GM19099 (cell line): ENCODE data around the gene EPHX1.

Experiments used
- POLR2A ChIP-seq: IDR thresholded peaks from 3 replicates; pipeline ENCODE4 v1.6.1; 2011; ENCODE audit warnings: low read depth; ENCODE audit not compliant: insufficient read length; ENCODE audit errors: extremely low read depth

EPHX1 gene

DNA sequence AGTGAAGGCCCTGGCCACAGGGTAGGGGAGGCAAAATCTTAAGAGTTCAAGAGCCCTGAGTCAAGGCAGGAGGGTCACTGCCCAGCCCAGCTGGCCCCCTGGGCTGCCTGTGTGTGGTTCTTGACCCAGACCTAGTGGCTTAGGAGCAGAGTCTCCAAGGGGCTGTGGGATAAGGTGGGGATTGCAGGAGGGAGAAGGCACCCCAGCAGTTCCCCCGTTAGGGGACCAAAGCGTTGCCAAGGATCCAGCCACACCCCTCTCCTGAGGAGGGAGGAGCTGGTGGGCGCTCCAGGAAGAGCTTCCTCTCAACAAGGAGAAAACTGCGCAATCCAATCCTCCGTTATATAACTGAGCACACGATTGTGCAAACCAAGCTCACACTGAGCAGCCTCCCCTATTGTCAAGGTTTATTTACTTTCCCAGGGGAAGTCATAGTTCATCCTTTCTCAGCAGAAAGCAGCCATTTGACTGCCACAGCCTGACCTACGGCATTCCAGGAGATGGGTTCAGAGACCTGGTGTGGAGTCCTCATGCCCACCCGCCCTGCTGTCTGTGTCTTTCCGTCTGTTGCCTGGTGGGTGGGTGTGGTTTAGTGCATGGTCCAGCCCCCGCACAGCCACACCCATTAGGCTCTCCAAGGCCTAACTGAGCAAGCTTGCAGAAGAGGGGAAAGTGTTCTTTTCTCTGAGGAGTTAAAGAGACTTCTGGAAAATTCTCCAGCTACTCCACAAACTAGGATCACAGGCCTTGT is 3.5 kb downstream of the EPHX1 start:
- no peak for TF ChIP-seq POLR2A

DNA sequence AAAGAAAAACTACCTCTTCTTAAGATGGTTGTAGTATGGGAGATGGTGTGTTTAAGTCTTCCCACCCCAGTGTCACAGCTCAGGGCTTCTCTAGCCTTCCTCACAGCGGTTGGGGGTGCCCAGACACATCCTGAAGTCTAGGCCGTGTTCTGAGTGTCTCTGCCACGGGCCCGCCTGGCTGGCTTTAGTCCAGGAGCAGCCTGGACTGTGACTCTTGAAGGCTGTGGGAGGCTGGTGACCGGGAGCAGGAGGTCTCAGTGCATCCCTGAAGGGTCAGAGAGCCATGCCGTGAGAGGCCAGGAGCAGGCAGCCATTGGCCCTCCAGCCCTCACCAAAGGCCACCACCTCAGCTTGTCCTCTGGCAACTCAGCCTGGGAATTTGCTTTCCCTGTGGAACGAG is 4.5 kb downstream of the EPHX1 start:
- no peak for TF ChIP-seq POLR2A

DNA sequence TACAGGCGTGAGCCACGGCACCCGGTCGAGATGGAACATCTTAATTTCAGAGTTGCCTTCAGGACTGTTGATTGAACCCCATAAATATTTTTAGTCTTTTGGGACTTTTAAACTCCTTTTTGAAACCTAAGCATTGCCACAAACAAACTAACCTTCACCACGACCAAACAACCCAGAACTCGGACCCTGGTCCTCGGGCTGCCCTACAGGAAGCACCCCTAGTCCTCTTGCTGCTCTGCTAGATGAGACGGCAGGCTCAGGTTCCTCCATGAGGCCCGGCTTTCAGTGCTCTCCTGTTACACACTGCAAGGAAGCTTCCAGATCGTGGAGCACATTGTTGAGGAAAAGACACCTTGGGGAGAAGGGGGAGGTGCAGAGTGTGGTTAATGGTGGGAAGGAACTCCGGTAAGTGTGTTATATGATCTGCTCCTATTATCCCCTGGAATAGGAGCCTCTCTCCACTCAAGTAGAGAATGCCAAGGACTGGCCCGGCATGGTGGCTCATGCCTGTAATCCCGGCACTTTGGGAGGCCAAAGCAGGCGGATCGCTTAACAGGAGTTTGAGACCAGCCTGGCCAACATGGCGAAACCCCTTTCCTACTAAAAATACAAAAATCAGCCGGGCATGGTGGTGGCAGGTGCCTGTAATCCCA is 5.7 kb downstream of the EPHX1 start:
- TF ChIP-seq POLR2A, result no peak

DNA sequence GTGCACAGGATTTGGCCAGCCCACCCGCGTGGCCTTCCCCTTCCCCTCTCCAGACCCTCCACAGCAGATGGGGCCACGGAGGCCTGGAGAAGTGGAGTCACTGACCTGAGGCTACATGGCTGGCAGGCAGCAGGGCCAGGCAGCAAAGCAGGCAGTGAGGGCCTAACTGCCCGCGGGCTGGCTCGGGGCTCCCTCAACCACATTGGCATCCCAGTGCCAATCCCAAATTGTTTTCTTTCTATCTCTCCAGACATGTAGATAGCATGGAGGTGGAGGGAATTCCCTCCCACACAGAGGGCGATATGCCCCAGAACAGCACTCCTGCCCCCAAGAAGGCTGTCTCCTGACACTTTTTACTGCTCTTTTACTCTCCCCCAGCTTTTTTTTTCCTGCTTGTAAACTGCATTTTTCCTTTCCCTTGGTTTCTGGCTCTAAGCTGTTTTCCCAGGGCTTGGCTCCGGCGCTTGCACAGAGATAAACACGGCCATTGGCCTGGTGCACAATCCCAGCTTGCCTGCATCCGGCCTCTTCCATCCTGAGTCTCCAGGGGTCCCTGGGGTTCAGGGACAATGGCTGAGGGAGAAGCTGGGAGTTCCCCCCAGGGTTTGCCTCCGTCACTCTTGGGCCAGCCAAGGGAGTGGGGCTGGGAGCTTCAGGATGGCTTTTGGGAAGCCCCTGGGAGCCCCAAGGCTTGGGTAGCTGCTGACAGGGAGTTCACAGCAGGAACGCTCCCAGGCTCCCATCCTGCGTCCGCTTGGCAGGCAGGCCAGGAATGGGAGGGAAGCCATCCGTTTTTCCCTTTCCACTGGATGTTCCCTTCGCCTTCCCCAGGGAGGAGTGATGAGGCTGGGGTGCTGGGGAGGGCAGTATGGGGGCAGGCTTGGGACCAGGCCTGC is 7.0 kb downstream of the EPHX1 start:
- TF ChIP-seq POLR2A, result no peak

DNA sequence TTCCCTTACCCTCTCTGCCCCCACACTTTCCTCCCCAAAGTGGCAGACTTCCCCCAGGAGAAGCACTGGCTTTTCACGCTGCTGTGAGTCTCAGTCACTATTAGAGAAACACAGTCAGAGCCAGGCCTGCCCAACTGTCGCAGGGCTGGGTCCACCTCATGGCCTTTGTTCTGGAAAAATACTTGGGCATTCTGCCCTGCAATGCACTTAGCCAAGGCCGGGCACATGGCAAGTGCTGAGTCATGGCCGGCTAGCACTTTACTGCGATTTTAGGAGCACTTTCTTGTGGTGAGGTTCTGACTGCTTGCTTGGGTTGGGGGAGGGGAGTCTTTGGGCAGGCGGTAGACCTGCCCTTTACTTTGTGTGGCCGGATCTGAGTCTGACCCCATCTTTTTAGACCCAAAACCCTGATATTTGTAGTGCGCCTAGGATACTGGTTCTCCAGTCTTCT is 7.7 kb downstream of the EPHX1 start:
- no peak for TF ChIP-seq POLR2A

DNA sequence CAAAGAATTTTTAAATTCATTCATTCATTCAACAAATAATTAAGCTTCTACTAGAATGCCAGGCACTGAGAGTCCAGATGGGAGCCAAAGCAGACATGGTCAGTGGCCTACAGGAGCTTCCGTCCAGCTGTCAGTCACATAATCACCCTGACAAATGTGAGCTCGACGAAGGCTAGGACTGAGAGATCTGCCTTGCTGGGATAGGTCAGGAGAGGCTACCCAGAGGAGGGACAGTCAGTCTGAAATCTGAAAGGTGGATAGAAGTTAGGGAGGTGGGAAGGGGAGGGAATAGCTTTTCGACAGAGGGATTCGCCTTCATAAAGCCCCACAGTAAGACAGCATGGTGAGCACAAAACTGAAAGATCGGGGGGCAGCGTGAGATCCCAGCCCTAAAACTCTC is 8.3 kb downstream of the EPHX1 start:
- no peak for TF ChIP-seq POLR2A

DNA sequence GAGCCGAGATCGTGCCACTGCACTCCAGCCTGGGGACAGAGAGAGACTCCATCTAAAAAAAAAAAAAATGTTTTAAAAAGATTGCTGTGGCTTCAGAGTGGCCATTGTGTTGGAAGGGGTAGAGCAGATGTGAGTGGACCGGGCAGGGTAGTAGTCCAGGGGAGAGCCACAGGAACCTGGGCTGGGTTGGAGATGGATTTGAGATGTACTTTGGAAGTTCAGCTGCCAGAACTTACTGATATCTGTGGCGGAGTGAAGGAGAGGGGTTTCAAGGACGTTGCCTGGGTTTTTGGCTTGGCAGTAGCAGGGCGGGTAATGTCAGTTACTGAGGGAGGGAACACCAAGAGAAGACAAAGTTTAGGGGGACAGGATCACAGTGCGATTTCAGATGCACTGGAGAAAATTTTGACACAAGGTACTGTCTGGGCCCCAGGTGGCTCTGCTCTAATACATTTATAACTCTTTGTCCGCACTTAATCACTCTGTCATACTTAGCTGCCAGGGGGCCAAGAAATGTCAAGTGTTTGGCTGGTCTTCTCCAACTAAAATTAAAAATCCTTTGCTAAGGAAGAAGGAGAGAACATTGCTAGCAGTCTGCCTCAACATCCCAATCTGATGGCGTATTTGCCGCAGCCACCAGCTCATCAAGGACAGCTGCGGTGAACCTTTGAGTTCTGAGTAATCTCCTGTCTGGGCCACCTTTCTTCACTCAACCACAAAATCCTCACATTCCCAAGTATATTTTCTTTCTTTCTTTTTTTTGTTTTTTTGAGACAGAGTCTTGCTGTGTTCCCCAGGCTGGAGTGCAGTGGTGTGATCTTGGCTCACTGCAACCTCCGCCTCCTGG is 9.6 kb downstream of the EPHX1 start:
- TF ChIP-seq POLR2A, result no peak

DNA sequence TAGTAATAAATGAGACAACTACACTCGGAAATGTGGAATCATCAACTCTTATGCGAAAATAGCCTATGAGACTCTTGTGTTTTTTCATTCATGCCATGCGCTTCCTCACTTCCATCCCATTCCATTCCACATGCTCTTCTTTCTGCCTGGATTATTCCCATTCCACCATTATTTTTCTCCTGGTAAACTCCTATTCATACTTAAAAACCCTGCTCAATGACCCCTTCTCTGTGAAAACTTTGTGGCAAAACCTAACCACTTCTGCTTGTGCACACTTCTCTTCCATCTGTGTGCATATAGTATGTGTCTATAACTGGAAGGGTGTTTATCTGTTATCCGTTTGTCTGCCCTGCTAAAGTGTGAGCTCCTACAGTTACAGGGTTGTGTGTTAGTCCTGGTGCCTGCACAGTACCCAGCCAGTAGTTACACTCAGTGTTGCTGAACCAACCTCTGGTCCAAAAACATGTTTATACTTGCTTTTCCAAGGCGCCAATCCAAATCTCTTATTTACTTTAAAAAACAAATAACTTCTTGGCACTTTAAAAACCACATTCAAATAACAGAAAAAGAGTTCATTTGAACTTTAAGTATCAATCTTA is 10.7 kb downstream of the EPHX1 start:
- TF ChIP-seq POLR2A, result no peak

DNA sequence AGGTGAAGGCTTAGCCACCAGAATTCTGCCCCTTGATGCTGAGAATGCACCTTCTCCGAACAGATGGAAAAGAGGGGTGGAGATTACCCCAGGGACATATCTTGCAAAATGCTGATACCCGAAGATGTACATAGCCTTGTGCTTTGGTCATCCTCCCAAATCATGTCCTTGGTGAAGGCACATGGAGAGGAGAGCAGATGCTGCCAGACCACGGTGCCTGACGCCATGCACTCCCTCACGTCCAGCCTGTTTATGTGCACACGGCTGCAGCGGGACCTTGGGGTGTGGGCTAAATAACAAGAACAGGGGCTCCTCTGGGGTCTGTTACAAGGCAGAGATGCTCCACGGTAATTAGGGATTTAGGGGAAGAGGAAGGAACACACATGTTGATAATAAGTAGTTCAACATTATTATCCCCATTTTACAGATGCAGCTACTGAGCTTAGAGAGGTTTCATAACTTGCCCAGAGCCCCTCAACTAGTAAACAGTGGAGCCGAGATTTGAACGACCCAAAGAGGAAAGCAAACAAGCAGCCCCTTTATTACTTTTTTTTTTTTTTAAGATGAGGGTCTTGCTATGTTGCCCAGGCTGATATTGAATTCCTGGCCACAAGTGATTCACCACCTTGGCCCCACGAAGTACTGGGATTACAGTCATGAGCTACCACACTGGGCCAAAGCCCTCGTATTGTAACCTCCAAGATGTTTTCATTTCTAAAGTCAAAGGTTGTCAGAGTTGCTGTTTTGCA is 12.9 kb downstream of the EPHX1 start:
- no peak for TF ChIP-seq POLR2A

DNA sequence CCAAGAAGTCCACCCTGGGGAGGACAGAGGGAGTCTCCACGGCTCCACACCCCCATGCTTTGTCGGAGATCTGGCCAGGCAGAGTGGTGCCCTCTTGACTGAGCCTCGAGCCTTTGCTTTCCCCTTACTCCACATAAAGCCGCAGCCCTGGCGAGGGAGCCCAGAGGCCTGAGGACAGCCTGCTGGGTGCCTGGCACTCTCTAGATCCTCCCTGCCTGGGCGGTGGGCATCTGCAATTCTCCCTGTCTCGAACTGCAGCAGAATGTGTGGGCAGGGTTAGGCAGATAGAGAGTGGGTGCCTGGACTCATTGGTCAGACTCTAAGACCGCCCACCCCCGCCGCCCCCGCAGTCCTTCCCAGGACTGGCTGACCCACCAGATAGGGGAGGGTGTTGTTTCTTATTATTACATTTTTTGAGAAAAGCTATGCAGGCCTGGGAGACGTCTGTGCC is 13.9 kb downstream of the EPHX1 start:
- TF ChIP-seq POLR2A, result no peak

DNA sequence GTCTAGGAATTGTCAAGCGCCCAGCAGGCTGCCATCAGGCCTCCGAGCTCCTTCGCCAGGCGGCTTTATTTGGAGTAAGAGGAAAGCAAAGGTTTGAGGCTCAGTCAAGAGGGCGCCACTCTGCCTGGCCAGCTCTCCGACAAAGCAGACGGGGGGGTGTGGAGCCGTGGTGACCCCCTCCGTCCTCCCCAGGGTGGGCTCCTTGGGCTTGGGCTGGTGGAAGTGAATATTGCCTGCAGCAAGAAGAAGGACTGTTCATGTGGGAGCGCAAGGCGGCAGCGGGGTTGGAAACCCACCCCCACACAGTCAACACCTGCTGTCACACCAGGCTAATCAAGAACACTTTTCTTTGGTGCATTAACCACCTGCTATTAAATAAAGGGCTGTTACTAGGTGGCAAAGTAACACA is 14.6 kb downstream of the EPHX1 start:
- no peak for TF ChIP-seq POLR2A

DNA sequence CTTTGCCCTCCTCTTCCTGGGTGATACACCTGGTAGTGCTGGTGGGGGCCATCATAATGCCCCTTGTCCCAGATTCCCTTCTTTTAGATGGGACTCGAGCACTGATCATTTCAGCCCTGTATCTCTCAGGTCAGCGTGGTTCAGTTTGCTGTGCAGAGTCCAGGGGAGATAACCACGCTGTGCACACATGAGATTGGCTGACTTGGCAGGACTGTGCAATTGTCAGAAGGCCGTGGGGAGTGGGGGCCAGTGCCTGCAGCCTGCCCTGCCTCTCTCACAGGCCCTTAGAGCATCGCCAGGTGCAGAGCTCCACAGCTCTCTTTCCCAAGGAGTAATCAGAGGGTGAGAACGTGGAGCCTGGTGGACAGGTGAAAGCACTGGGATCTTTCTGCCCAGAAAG is 15.2 kb downstream of the EPHX1 start:
- no peak for TF ChIP-seq POLR2A

DNA sequence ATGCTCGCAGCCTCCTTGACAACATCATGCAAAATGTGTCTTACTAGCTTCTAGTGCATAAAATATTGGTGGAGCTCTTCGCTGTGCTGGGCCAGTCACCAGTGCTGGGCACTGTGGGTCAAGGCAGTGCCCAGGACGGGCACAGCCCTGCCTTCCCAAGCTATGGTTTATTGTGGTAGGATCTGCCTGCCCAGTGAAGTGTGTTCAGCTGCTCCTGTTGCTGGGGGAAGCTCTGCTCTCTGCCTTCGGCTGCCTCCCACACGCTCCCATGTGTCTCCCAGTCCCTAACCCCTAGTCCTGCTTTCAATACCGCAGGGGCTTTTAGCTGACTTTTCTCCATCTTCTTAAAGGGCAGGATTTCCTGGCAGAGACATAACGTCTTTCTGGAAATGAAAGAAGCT is 15.7 kb downstream of the EPHX1 start:
- no peak for TF ChIP-seq POLR2A
